Aorta (tissue), 5 donors: ENCODE measurements around the gene ACAP2. TPM values are rescaled to one million over a fixed set of nuclear protein-coding genes. Genes with fewer than 3 reads are reported as not detected.
A peak's percentile ranks its signal among the peaks of the same experiment; 100 is the strongest.

ENCODE experiments used
- ATAC-seq: fragments of 200-7000 bp; cut with Tn5 transposase; one replicate; pipeline ENCODE4 v1.9.1; 2022; ENCODE audit warnings: moderate library complexity; ENCODE audit not compliant: low FRiP score
- DNase-seq, 2 donors: peaks; one replicate each; pipeline ENCODE4 v3.0.0-alpha.2; 2020
- H3K27ac ChIP-seq, 2 donors: one replicate each; pipeline ENCODE4 v1.5.1; 2013; ENCODE audit warnings: low read length in 2 of 2, mild to moderate bottlenecking in 2 of 2, moderate library complexity in 2 of 2, control low read depth in 1 of 2, inconsistent platforms in 1 of 2, low read depth in 1 of 2
- H3K27me3 ChIP-seq, 2 donors: one replicate each; pipeline ENCODE4 v1.6.1; 2013; ENCODE audit warnings: control low read depth in 1 of 2, low read length in 1 of 2, mild to moderate bottlenecking in 1 of 2, moderate library complexity in 1 of 2; ENCODE audit not compliant: insufficient read depth in 2 of 2, control insufficient read depth in 1 of 2
- H3K36me3 ChIP-seq, 2 donors: one replicate each; pipeline ENCODE4 v1.6.1; 2013; ENCODE audit warnings: control low read depth in 1 of 2, low read length in 1 of 2, mild to moderate bottlenecking in 1 of 2; ENCODE audit not compliant: insufficient read depth in 2 of 2, control insufficient read depth in 1 of 2
- H3K4me1 ChIP-seq, 2 donors: one replicate each; pipeline ENCODE4 v1.6.1; 2013; ENCODE audit warnings: low read length in 2 of 2, control low read depth in 1 of 2, mild to moderate bottlenecking in 1 of 2, moderate library complexity in 1 of 2; ENCODE audit not compliant: insufficient read depth in 2 of 2, control insufficient read depth in 1 of 2
- H3K4me3 ChIP-seq, 2 donors: one replicate each; pipeline ENCODE4 v1.5.1; 2013; ENCODE audit warnings: low read length in 2 of 2, control low read depth in 1 of 2, mild to moderate bottlenecking in 1 of 2
- H3K9me3 ChIP-seq: one replicate; pipeline ENCODE4 v1.6.1; 2013; ENCODE audit warnings: mild to moderate bottlenecking, low read length; ENCODE audit not compliant: control insufficient read depth
- WGBS, 2 donors: extraction: QIAGEN DNeasy Blood & Tissue Kit; methylation state at CpG; one replicate each; pipeline ENCODE4 v1.1.7; 2013; 5-methylcytosine and 5-hydroxymethylcytosine counted together
- intact Hi-C, 2 donors: fragments of 100-400 bp; cut with DNase I; formaldehyde crosslinking; loops; one replicate each; pipeline versions ENCODE4 v1.14.2 to v1.15.0; 2022
- polyA plus RNA-seq, 2 donors: library from polyadenylated mRNA; stranded (reverse); fragments of 200-250 nt; gene quantifications; one replicate each; pipeline ENCODE4 v1.2.3, GENCODE V29; 2013
- total RNA-seq, 2 donors: library from RNA; stranded (reverse); fragmentation: NEBNext Ultra II Directional; extraction: Animal tissue kit (Norgen Biotek cat#: 25700); gene quantifications; one replicate each; pipeline ENCODE4 v1.2.1, GENCODE V29; 2021
- donor health status: healthy with polysubstance abuse.
- donor health status: Bipolar disorder and iron deficiency.
- donor health status: DM: no; HTN: no; CAD: no.
- donor health status: DM: no; HTN: no; CAD: no.
- donor health status: DM: yes; HTN: yes; CAD: no.

Gene ACAP2
- total and polyA plus RNA-seq, 4 donors: 6.5 to 70.3 (median 24.3) TPM

DNA sequence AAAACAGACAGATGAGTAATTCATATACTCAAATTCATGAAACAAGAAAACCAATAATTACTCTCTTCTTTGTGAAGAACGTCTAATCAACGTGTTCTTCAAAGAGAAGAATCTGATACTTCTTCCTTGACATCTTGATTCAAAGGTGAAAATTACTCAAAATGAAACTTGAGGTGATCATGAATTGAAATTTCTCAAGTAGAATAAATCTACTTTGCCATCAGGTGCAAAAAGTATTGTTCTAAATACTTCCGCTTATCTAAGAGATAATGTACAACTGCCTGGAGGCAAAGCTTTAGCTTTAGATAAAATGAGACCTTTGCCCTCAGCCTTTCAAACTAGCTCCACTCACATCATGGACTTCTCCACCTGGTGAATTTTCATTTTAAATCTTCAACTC, 158.0 kb downstream of the ACAP2 start:
- H3K27ac ChIP-seq: no peak overlapping the region
- H3K9me3 ChIP-seq: no peaks in the 10 kb centered on the region
- DNase-seq (no peak), ATAC-seq (no peak)
- H3K4me1 ChIP-seq: no peaks in the 10 kb centered on the region
- H3K27me3 ChIP-seq: no peaks in the 10 kb centered on the region
- H3K36me3 ChIP-seq: no peaks in the 10 kb centered on the region
- intact Hi-C loops: no loop called here
- WGBS, 2 donors: 87 to 89% methylated on average over 3 of the region's 3 CpGs
- no peak overlapping the region for H3K4me3 ChIP-seq

DNA sequence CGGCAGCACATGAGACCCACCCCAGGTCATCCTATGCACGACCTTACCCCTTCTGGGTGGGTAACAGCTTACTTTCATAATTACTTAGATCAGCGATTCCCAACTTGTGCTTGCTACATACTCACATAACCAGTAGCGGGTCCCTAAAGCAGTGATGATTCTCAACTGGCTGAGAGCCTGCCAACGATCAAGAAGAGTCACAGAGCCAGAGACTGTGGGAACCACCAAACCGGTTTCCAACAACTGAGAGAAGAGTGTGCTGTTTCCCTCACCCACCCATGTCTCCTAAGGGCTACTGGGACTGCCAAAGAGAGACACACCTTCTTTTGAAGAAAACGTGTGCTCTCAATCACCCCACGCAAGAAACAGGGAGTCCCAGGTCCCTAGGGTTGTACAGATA, 159.9 kb downstream of the ACAP2 start:
- H3K4me1 ChIP-seq: no peaks in the 10 kb centered on the region
- H3K9me3 ChIP-seq: no peaks in the 10 kb centered on the region
- no peaks in the 10 kb centered on the region for H3K36me3 ChIP-seq
- intact Hi-C loops: no loop called here
- H3K27ac ChIP-seq: no peak overlapping the region
- no peaks in the 10 kb centered on the region for H3K27me3 ChIP-seq
- H3K4me3 ChIP-seq: no peak overlapping the region
- WGBS, 2 donors: 85 to 87% methylated on average over 8 of the region's 8 CpGs
- ATAC-seq: no peak
- DNase-seq: no peak

DNA sequence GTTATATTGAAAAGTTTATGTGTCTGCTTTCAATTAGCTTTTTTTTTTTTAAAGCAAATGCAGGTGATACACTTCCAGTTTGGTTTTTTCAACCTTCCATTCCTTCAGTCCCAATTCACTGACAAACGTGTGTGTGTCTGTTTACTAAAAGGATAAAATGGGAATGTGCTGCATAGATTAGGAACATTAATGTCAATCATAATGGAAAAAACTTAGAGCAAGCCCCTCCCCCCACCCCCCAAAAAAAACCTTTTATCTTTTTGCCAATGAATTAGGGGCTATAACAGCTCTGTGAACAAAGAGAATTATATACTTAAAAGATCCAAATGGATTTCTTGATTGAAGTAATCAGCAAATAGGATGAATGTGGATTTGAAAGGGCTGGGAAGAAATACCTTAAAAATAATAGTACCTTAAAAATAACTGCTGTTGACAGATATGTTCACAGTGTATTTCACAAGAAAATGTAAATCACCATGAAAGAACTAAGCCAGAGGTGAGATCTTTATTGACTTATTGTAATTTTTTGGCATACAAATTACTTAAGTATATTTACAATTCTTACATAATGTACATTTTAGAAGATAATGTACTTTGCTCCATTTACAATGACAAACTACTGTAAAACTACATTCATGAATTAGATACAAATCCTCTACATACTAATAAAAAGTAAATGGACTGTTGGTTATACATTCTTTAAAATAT, 168.4 kb downstream of the ACAP2 start:
- Histone ChIP-seq H3K27ac (no peak overlapping the region), H3K4me1 (no peaks in the 10 kb centered on the region), H3K27me3 (no peaks in the 10 kb centered on the region), H3K4me3 (no peak overlapping the region), H3K9me3 (no peaks in the 10 kb centered on the region), H3K36me3 (no peaks in the 10 kb centered on the region)
- DNase-seq: no peak
- 16 to 22% methylated on average over 1 of the region's 1 CpG for WGBS, 2 donors
- intact Hi-C loops: loop anchor here in 1 of 2 donors (10.0 kb wide), 1 partner anchor 170 kb away; the partner anchor contains the start of gene ACAP2
- no peak for ATAC-seq

DNA sequence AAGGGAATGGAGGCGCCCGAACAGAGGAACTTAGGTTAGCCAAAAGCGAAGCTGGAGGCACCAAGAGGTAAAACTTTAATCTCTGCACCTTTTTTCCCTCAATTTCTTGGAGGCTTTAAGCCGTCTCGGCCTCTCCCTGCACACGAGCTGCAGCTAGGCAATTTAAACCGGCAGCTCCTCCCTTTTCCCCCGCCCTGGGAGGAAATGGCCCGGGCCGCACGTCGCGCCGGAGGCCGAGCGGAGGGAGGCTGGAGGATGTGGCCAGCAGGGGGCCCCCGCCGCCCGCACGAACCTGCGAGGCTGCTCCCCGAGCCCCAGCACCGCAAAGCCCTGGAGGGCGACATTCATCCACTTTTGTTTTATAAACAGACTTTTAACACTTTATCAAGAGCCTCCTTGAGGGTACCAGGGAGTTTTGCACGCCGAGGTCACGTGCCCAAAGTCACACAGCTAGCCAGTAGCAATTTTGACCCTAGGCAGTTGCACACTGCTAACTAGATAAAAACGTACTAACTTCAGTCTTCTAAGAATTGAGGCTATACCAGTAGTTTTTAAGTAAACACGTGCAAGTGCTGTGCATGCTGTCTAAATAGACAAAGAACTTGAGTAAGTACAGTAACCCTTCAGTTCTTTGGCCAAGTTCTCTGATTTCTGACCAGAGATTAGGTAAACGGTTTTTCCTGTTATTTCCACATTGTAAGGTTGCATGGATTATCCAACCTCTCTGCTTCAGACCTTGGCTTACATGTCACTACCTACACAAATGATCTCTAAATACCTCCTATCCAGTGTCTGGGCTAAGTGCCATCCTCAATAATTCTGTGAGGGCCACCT, 171.2 kb downstream of the ACAP2 start:
- WGBS, 2 donors: 0 to 1% methylated on average over 30 of the region's 30 CpGs
- Histone ChIP-seq H3K36me3 (no peaks in the 10 kb centered on the region), H3K27ac (peak overlapping the region in 1 of 2 donors; percentile 21), H3K9me3 (no peaks in the 10 kb centered on the region), H3K4me3 (peak overlapping the region; percentile 51 to 75), H3K27me3 (no peaks in the 10 kb centered on the region), H3K4me1 (no peaks in the 10 kb centered on the region)
- DNase-seq (peak; percentile 93 to 96), ATAC-seq (peak; percentile 96)
- intact Hi-C loops: loop anchor here (1.0 to 10.0 kb wide), 3 partner anchors 173 to 251 kb away; partner anchors contain the start of gene ACAP2 (in 1 of the 2)

DNA sequence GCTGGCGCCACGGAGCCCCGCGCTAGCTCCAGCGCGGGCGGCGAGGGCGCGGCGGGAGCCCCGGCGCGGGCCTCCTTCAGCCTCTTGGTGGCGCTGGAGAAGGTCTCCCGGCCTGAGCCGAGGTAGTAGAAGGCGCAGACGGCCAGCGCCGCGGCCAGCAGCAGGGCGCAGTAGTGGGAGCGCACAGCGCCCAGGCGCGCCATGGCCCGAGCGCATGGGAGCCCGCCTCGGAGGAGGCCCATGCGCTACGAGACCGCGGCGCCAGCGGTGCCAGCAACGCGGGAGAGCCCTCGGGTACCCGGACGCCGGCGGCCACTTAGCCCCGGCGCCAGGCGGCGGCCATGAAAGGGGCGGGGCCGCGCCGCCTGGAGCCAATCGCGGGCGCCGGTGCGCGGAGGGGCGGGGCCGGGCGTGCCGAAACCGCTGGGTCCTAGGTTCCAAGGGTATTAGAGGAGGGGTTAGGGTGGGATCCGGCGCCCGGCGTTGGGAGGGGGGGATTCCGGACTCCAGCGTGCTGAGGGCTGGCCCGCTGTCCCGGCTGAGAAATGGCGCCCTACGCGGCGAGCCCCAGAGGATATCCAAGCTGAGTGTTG, 171.9 kb downstream of the ACAP2 start, which contains the start of gene XXYLT1:
XXYLT1 (minus strand) TSS at position 343 of the 593 bp plus-strand sequence; CDS start at position 242, 101 bp downstream.
- ATAC-seq (peak; percentile 98), DNase-seq (peak; percentile 93 to 96)
- H3K36me3 ChIP-seq: no peaks in the 10 kb centered on the region
- H3K9me3 ChIP-seq: no peaks in the 10 kb centered on the region
- intact Hi-C loops: loop anchor here (1.0 to 10.0 kb wide), 3 partner anchors 174 to 252 kb away; partner anchors contain the start of gene ACAP2 (in 1 of the 2)
- peak within 1 kb of the TSS; percentile 58 to 75 for H3K4me3 ChIP-seq
- no peaks in the 10 kb centered on the region for H3K27me3 ChIP-seq
- no peaks in the 10 kb centered on the region for H3K4me1 ChIP-seq
- 0 to 1% methylated on average over 50 to 75 of the region's 75 CpGs for WGBS, 2 donors
- peak within 1 kb of the TSS in 1 of 2 donors; percentile 21 for H3K27ac ChIP-seq

DNA sequence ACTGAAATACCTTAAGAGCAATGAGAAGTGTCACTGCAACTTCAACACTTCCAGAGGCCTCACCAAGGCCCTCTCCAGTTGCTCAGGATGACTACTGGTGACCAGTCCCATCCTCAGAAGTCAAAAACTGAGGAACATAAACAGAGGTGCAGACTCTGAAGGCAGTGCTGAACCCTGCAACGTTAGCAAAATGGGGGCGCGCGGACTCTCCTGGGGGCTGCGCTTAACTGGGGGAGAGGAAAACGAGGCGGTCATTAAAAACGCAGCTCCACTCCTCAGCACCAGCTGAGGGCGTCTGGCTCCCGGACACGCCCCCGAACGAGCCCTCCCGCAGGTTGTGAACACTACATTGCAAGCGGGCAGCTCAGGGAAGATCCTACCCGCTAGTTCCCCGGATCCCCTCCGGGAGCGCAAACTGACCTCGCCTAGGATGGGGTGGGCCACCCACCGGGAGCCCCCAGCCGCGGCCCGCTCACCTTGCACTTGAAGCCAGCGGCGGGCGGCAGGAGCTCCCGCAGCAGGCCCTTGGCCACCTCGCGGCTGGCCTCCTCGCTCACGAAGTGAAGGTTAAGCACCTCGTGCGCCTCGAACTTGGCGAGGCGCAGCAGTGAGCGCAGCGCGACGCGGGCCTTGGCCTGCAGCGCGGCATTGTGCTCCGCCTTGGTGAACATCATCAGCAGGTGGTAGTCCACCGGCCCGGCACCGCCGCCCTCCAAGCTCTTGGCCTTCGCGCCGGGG, 172.6 kb downstream of the ACAP2 start:
- peak overlapping the region in 1 of 2 donors; percentile 18 for H3K27ac ChIP-seq
- no peaks in the 10 kb centered on the region for H3K36me3 ChIP-seq
- peak overlapping the region; percentile 58 to 75 for H3K4me3 ChIP-seq
- WGBS, 2 donors: 0 to 1% methylated on average over 52 of the region's 52 CpGs
- H3K9me3 ChIP-seq: no peaks in the 10 kb centered on the region
- intact Hi-C loops: loop anchor here (2.0 to 10.0 kb wide), 2 partner anchors 175 to 253 kb away; partner anchors contain the start of gene ACAP2 (in 1 of the 2)
- no peaks in the 10 kb centered on the region for H3K27me3 ChIP-seq
- H3K4me1 ChIP-seq: no peaks in the 10 kb centered on the region
- ATAC-seq (peak; percentile 33), DNase-seq (peak; percentile 67 to 78)

DNA sequence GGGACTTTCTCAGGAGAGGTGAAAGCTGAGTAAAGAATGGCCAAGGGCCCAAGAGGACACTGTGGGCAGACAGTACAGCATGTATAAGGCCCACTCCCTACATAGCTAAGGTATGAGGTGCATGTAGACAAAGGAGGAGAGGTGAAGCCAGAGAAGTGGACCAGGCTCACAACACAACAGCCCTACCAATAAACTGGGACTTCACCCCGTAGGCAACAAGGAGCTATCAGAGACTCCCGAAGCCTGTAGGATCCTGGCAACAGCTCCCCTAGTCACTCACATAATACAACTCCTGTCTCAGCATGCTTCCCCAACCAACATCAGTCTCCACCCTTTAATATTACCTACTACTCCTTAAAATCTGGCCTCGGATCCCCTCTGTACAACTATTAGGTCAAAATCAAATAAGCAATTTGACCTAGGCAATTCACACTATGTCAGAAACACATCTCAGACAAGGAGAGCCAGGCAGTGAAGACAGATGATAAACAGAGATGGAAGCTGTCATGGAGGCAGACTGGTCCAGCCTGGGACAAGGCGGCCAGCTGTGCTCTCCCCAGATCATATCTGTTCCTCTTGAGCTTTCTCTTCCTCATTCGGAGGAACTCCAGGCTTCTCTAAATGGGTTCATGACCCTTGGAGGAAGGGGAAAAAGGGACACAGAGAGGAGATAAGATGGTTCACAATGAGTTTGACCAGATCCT, 173.3 kb downstream of the ACAP2 start:
- no peak for ATAC-seq
- no peaks in the 10 kb centered on the region for H3K4me1 ChIP-seq
- intact Hi-C loops: loop anchor here (2.0 to 10.0 kb wide), 3 partner anchors 115 to 253 kb away; partner anchors contain the start of gene ACAP2 (in 1 of the 2)
- no peaks in the 10 kb centered on the region for H3K36me3 ChIP-seq
- H3K27ac ChIP-seq: no peak overlapping the region
- no peak overlapping the region for H3K4me3 ChIP-seq
- 85 to 86% methylated on average over 5 of the region's 5 CpGs for WGBS, 2 donors
- H3K9me3 ChIP-seq: no peaks in the 10 kb centered on the region
- H3K27me3 ChIP-seq: no peaks in the 10 kb centered on the region
- DNase-seq: no peak
